Neural progenitor cell (in vitro differentiated cells): Measurements from ENCODE around the gene ERO1A.

Experiments used
- CTCF ChIP-seq: fragments of 200-600 bp; sonication (generic); IDR thresholded peaks from 2 replicates; pipeline ENCODE4 v1.5.1; 2017; ENCODE audit warnings: antibody characterized with exemption, mild to moderate bottlenecking
- EZH2 ChIP-seq: fragments of 200-600 bp; sonication (generic); IDR thresholded peaks from 2 replicates; pipeline ENCODE4 v1.6.1; 2017; ENCODE audit warnings: antibody characterized with exemption, mild to moderate bottlenecking, moderate library complexity

GRCh38 chr14:52602131-52602530 lies 93.2 kb downstream of the ERO1A start:
- no peak for TF ChIP-seq CTCF
- TF ChIP-seq EZH2: no peak
